ENCODE data around the gene COL7A1. TPM values are rescaled to one million over a fixed set of nuclear protein-coding genes. Genes with fewer than 3 reads are reported as not detected.

The COL7A1 gene
- total RNA-seq, 1 experiment from 2014 or later, result 16.4 TPM

DNA sequence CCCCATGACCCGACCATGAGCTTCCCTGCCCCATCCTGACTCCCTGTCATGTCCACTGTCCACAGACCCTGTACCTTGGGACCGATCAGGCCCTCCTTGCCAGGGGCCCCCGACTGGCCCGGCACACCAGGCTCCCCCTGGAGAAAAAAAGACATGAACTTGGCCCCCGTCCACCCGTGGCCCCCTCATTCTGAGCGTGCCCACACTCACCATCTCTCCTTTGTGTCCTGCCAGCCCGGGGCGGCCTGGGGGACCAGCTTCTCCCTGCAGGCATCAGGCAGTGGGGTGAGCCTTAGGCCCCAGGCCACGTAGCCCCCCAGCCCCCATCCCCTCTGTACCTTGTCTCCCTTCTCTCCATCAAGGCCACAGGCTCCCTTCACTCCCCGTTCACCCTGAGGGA is 27.6 kb downstream of the COL7A1 start:
- no peak for DNase-seq (ENCODE audit: low spot score)
- intact Hi-C loops (cut with micrococcal nuclease; ENCODE audit: unreplicated experiment), result no loop called here
- ChIA-PET POLR2A (ENCODE audit: low non-redundant PET) (no interaction called here), CTCF (no interaction called here)
- no peak overlapping the region for H3K4me3 ChIP-seq (ENCODE audit: low read depth, low read length, poor library complexity, severe bottlenecking)
- H3K27me3 ChIP-seq (replicated peaks; ENCODE audit: insufficient read depth, low read depth, low read length, poor library complexity), result no peaks in the 10 kb centered on the region
- H3K27ac ChIP-seq (ENCODE audit: low read depth, low read length, poor library complexity, severe bottlenecking), result no peak overlapping the region
- peaks cover 9% of the 10 kb centered on the region for H3K4me1 ChIP-seq (ENCODE audit: insufficient read depth, low read length, poor library complexity, severe bottlenecking)
- TF ChIP-seq, protein P1, sequence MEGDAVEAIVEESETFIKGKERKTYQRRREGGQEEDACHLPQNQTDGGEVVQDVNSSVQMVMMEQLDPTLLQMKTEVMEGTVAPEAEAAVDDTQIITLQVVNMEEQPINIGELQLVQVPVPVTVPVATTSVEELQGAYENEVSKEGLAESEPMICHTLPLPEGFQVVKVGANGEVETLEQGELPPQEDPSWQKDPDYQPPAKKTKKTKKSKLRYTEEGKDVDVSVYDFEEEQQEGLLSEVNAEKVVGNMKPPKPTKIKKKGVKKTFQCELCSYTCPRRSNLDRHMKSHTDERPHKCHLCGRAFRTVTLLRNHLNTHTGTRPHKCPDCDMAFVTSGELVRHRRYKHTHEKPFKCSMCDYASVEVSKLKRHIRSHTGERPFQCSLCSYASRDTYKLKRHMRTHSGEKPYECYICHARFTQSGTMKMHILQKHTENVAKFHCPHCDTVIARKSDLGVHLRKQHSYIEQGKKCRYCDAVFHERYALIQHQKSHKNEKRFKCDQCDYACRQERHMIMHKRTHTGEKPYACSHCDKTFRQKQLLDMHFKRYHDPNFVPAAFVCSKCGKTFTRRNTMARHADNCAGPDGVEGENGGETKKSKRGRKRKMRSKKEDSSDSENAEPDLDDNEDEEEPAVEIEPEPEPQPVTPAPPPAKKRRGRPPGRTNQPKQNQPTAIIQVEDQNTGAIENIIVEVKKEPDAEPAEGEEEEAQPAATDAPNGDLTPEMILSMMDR (conservative IDR thresholded peaks at IDR 0.05; ENCODE audit: low read depth, low read length), result no peak
- no peak for TF ChIP-seq EZH2 (IDR thresholded peaks at IDR 0.05; ENCODE audit: borderline replicate concordance, low read depth, low read length, poor library complexity, severe bottlenecking)
- H3K9me3 ChIP-seq (ENCODE audit: low read depth, low read length, poor library complexity, severe bottlenecking), result no peaks in the 10 kb centered on the region
- BruUV-seq (replicated peaks), result no TSS peak
- H3K36me3 ChIP-seq (ENCODE audit: insufficient read depth, low read length, poor library complexity, severe bottlenecking), result no peaks in the 10 kb centered on the region

GRCh38 chr3:48567090-48567489 is 28.0 kb downstream of the COL7A1 start:
- Histone ChIP-seq H3K4me3 (ENCODE audit: low read depth, low read length, poor library complexity, severe bottlenecking) (no peak overlapping the region), H3K27me3 (replicated peaks; ENCODE audit: insufficient read depth, low read depth, low read length, poor library complexity) (no peaks in the 10 kb centered on the region), H3K36me3 (ENCODE audit: insufficient read depth, low read length, poor library complexity, severe bottlenecking) (no peaks in the 10 kb centered on the region), H3K9me3 (ENCODE audit: low read depth, low read length, poor library complexity, severe bottlenecking) (no peaks in the 10 kb centered on the region), H3K27ac (ENCODE audit: low read depth, low read length, poor library complexity, severe bottlenecking) (no peak overlapping the region), H3K4me1 (ENCODE audit: insufficient read depth, low read length, poor library complexity, severe bottlenecking) (peaks cover 9% of the 10 kb centered on the region)
- DNase-seq (ENCODE audit: low spot score), result no peak
- BruUV-seq (replicated peaks), result no TSS peak
- POLR2A ChIA-PET (ENCODE audit: low non-redundant PET), result no interaction called here
- TF ChIP-seq EZH2 (IDR thresholded peaks at IDR 0.05; ENCODE audit: borderline replicate concordance, low read depth, low read length, poor library complexity, severe bottlenecking), result no peak
- TF ChIP-seq, protein P1 (conservative IDR thresholded peaks at IDR 0.05; ENCODE audit: low read depth, low read length), result no peak
- intact Hi-C loops (cut with micrococcal nuclease; ENCODE audit: unreplicated experiment), result no loop called here
- CTCF ChIA-PET, result no interaction called here

DNA sequence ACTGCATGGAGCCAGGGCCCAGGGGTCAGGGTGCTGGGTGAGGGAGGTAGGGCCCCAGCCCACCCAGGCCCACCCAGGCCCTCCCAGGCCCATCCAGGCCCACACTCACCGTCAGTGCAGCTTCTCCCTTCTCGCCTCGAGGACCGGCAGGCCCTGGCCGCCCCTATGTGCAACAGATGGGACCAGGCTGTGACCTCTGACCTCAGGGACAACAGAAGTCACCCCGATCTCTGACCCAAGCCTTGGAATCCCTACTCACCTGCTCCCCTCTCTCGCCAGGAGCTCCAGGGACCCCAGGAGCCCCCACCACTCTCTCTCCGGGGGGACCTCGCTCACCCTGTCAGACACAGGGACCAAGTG is 28.7 kb downstream of the COL7A1 start:
- no peak for DNase-seq (ENCODE audit: low spot score)
- BruUV-seq (replicated peaks), result no TSS peak
- Histone ChIP-seq H3K36me3 (ENCODE audit: insufficient read depth, low read length, poor library complexity, severe bottlenecking) (no peaks in the 10 kb centered on the region), H3K4me1 (ENCODE audit: insufficient read depth, low read length, poor library complexity, severe bottlenecking) (peaks cover 9% of the 10 kb centered on the region), H3K9me3 (ENCODE audit: low read depth, low read length, poor library complexity, severe bottlenecking) (no peaks in the 10 kb centered on the region), H3K27me3 (replicated peaks; ENCODE audit: insufficient read depth, low read depth, low read length, poor library complexity) (no peaks in the 10 kb centered on the region), H3K27ac (ENCODE audit: low read depth, low read length, poor library complexity, severe bottlenecking) (no peak overlapping the region), H3K4me3 (ENCODE audit: low read depth, low read length, poor library complexity, severe bottlenecking) (no peak overlapping the region)
- ChIA-PET CTCF (no interaction called here), POLR2A (ENCODE audit: low non-redundant PET) (no interaction called here)
- TF ChIP-seq, protein P1 (conservative IDR thresholded peaks at IDR 0.05; ENCODE audit: low read depth, low read length), result no peak
- no peak for TF ChIP-seq EZH2 (IDR thresholded peaks at IDR 0.05; ENCODE audit: borderline replicate concordance, low read depth, low read length, poor library complexity, severe bottlenecking)
- intact Hi-C loops (cut with micrococcal nuclease; ENCODE audit: unreplicated experiment), result no loop called here

Data from A673 (cell line).